WTC11 (cell line): ENCODE measurements around the gene NDUFS6. TPM values are rescaled to one million over a fixed set of nuclear protein-coding genes. Genes with fewer than 3 reads are reported as not detected.

ENCODE experiments used
- ATAC-seq: fragments of 200-7000 bp; cut with Tn5 transposase; 2 replicates; pipeline ENCODE4 v1.10.0; 2021; ENCODE audit warnings: mild to moderate bottlenecking, moderate library complexity
- CTCF ChIA-PET: fragments of 300-600 bp; sonication (Branson Sonifier 250); formaldehyde crosslinking; loops from one replicate; lab custom pipeline; 2021; ENCODE audit warnings: antibody characterized with exemption; lab: Charles Lee
- POLR2A ChIA-PET: fragments of 350-600 bp; sonication (Branson Sonifier 250); formaldehyde crosslinking; loops from one replicate; lab custom pipeline; 2021; ENCODE audit warnings: antibody characterized with exemption; lab: Charles Lee
- DNase-seq: peaks from one replicate; pipeline ENCODE4 v3.0.0; 2021; ENCODE audit warnings: low spot score
- H3K27ac Mint-ChIP-seq: 2 replicates; pipeline ENCODE4 v1.8.0; 2021; ENCODE audit warnings: mixed read lengths
- H3K27me3 Mint-ChIP-seq: 2 replicates; pipeline ENCODE4 v1.8.0; 2021; ENCODE audit warnings: low read depth, mild to moderate bottlenecking, moderate library complexity, mixed read lengths
- H3K36me3 Mint-ChIP-seq: 2 replicates; pipeline ENCODE4 v1.8.0; 2021; ENCODE audit warnings: mixed read lengths
- H3K4me1 Mint-ChIP-seq: 2 replicates; pipeline ENCODE4 v1.8.0; 2022; ENCODE audit warnings: mixed read lengths
- H3K4me3 Mint-ChIP-seq: 2 replicates; pipeline ENCODE4 v1.8.0; 2021; ENCODE audit warnings: mild to moderate bottlenecking, moderate library complexity, mixed read lengths
- H3K9me3 Mint-ChIP-seq: 2 replicates; pipeline ENCODE4 v1.8.0; 2021; ENCODE audit warnings: mixed read lengths
- ATF6 ChIP-seq: sonication (generic); formaldehyde crosslinking; IDR thresholded peaks from 2 replicates; pipeline ENCODE4 v1.8.1; 2023; ENCODE audit warnings: mild to moderate bottlenecking, missing genetic modification reagents
- ESRRA ChIP-seq: sonication (generic); formaldehyde crosslinking; IDR thresholded peaks from 2 replicates; pipeline ENCODE4 v1.8.1; 2022; ENCODE audit warnings: mild to moderate bottlenecking, missing genetic modification reagents, borderline replicate concordance
- HMGA2 ChIP-seq: fragments of 250-450 bp; sonication (Bioruptor Pico); IDR thresholded peaks from 2 replicates; pipeline ENCODE4 v1.4.0; 2021; ENCODE audit warnings: mild to moderate bottlenecking, moderate library complexity
- JUN ChIP-seq: sonication (generic); formaldehyde crosslinking; IDR thresholded peaks from 2 replicates; pipeline ENCODE4 v1.8.0; 2023; ENCODE audit warnings: mild to moderate bottlenecking, missing genetic modification reagents
- NR2C2 ChIP-seq: sonication (generic); formaldehyde crosslinking; IDR thresholded peaks from 2 replicates; pipeline ENCODE4 v1.8.0; 2022; ENCODE audit warnings: mild to moderate bottlenecking, missing genetic modification reagents
- PREB ChIP-seq: sonication (generic); formaldehyde crosslinking; IDR thresholded peaks from 2 replicates; pipeline ENCODE4 v1.8.1; 2022; ENCODE audit warnings: mild to moderate bottlenecking, missing genetic modification reagents, moderate library complexity, borderline replicate concordance
- PRRX2 ChIP-seq: fragments of 250-450 bp; sonication (Bioruptor Pico); IDR thresholded peaks from 2 replicates; pipeline ENCODE4 v1.8.0; 2021; ENCODE audit warnings: mild to moderate bottlenecking
- RELA ChIP-seq: sonication (generic); formaldehyde crosslinking; IDR thresholded peaks from 2 replicates; pipeline ENCODE4 v1.8.1; 2022; ENCODE audit warnings: missing genetic modification reagents, mild to moderate bottlenecking, borderline replicate concordance
- RORB ChIP-seq: fragments of 250-450 bp; sonication (Bioruptor Pico); IDR thresholded peaks from 2 replicates; pipeline ENCODE4 v1.9.0; 2021; ENCODE audit warnings: mild to moderate bottlenecking
- SMAD3 ChIP-seq: sonication (generic); formaldehyde crosslinking; IDR thresholded peaks from 2 replicates; pipeline ENCODE4 v1.8.0; 2022; ENCODE audit warnings: missing genetic modification reagents, mild to moderate bottlenecking, borderline replicate concordance
- SMAD4 ChIP-seq: sonication (generic); formaldehyde crosslinking; IDR thresholded peaks from 2 replicates; pipeline ENCODE4 v1.8.0; 2022; ENCODE audit warnings: mild to moderate bottlenecking, missing genetic modification reagents
- SOX15 ChIP-seq: fragments of 250-450 bp; sonication (Bioruptor Pico); IDR thresholded peaks from 2 replicates; pipeline ENCODE4 v1.9.0; 2021; ENCODE audit warnings: mild to moderate bottlenecking
- TEAD4 ChIP-seq: sonication (generic); formaldehyde crosslinking; IDR thresholded peaks from 2 replicates; pipeline ENCODE4 v1.8.0; 2022; ENCODE audit warnings: mild to moderate bottlenecking, missing genetic modification reagents
- ZBTB43 ChIP-seq: sonication (generic); formaldehyde crosslinking; IDR thresholded peaks from 2 replicates; pipeline ENCODE4 v1.8.1; 2023; ENCODE audit warnings: mild to moderate bottlenecking, missing genetic modification reagents
- ZNF219 ChIP-seq: sonication (generic); formaldehyde crosslinking; IDR thresholded peaks from 2 replicates; pipeline ENCODE4 v1.8.0; 2023; ENCODE audit warnings: missing genetic modification reagents, mild to moderate bottlenecking, borderline replicate concordance
- ZNF512 ChIP-seq: sonication (generic); formaldehyde crosslinking; IDR thresholded peaks from 2 replicates; pipeline ENCODE4 v1.8.1; 2022; ENCODE audit warnings: missing genetic modification reagents, borderline replicate concordance
- ZNF532 ChIP-seq: fragments of 250-450 bp; sonication (Bioruptor Pico); IDR thresholded peaks from 2 replicates; pipeline ENCODE4 v1.9.0; 2021; ENCODE audit warnings: mild to moderate bottlenecking, borderline replicate concordance
- total RNA-seq: library from RNA; stranded (reverse); gene quantifications from 3 replicates; pipeline ENCODE4 v1.2.3, GENCODE V29; 2021
- TF ChIP-seq, protein P1 (sequence below): sonication (generic); formaldehyde crosslinking; IDR thresholded peaks from 2 replicates; pipeline ENCODE4 v1.8.0; 2023; ENCODE audit warnings: missing genetic modification reagents
- TF ChIP-seq, protein P2 (sequence below): sonication (generic); formaldehyde crosslinking; conservative IDR thresholded peaks from 2 replicates; pipeline ENCODE4 v1.8.1; 2022; ENCODE audit warnings: mild to moderate bottlenecking, missing genetic modification reagents
- TF ChIP-seq, protein P3 (sequence below): sonication (generic); formaldehyde crosslinking; IDR thresholded peaks from 2 replicates; pipeline ENCODE4 v1.8.0; 2022; ENCODE audit warnings: missing genetic modification reagents

Gene NDUFS6
- total RNA-seq, 1 experiment from 2014 or later, result 84.3 TPM

GRCh38 chr5:1857256-1857600 is 56.0 kb downstream of the NDUFS6 start:
- Mint-ChIP-seq H3K9me3 (no peaks in the 10 kb centered on the region), H3K4me1 (0 out of 2 replicates have a peak, but pooled peaks cover 3% of the 10 kb centered on the region), H3K4me3 (no peak overlapping the region), H3K27me3 (peaks cover 20% of the 10 kb centered on the region), H3K36me3 (no peaks in the 10 kb centered on the region), H3K27ac (no peak overlapping the region)
- TF ChIP-seq, protein P1, sequence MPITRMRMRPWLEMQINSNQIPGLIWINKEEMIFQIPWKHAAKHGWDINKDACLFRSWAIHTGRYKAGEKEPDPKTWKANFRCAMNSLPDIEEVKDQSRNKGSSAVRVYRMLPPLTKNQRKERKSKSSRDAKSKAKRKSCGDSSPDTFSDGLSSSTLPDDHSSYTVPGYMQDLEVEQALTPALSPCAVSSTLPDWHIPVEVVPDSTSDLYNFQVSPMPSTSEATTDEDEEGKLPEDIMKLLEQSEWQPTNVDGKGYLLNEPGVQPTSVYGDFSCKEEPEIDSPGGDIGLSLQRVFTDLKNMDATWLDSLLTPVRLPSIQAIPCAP, result no peak
- TF ChIP-seq ZNF512 (CRISPR knock-in tag) (no peak), NR2C2 (CRISPR knock-in tag) (no peak), SMAD3 (CRISPR knock-in tag) (no peak), ZNF532 (CRISPR knock-in tag) (no peak), PRRX2 (no peak), RELA (CRISPR knock-in tag) (no peak), SOX15 (CRISPR knock-in tag) (no peak), PREB (CRISPR knock-in tag) (no peak), RORB (CRISPR knock-in tag) (no peak), JUN (CRISPR knock-in tag) (no peak), SMAD4 (no peak)
- TF ChIP-seq, protein P2, sequence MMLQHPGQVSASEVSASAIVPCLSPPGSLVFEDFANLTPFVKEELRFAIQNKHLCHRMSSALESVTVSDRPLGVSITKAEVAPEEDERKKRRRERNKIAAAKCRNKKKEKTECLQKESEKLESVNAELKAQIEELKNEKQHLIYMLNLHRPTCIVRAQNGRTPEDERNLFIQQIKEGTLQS (CRISPR knock-in tag), result no peak
- TF ChIP-seq, protein P3, sequence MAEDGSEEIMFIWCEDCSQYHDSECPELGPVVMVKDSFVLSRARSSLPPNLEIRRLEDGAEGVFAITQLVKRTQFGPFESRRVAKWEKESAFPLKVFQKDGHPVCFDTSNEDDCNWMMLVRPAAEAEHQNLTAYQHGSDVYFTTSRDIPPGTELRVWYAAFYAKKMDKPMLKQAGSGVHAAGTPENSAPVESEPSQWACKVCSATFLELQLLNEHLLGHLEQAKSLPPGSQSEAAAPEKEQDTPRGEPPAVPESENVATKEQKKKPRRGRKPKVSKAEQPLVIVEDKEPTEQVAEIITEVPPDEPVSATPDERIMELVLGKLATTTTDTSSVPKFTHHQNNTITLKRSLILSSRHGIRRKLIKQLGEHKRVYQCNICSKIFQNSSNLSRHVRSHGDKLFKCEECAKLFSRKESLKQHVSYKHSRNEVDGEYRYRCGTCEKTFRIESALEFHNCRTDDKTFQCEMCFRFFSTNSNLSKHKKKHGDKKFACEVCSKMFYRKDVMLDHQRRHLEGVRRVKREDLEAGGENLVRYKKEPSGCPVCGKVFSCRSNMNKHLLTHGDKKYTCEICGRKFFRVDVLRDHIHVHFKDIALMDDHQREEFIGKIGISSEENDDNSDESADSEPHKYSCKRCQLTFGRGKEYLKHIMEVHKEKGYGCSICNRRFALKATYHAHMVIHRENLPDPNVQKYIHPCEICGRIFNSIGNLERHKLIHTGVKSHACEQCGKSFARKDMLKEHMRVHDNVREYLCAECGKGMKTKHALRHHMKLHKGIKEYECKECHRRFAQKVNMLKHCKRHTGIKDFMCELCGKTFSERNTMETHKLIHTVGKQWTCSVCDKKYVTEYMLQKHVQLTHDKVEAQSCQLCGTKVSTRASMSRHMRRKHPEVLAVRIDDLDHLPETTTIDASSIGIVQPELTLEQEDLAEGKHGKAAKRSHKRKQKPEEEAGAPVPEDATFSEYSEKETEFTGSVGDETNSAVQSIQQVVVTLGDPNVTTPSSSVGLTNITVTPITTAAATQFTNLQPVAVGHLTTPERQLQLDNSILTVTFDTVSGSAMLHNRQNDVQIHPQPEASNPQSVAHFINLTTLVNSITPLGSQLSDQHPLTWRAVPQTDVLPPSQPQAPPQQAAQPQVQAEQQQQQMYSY, result no peak
- DNase-seq, result no peak
- no peak for ATAC-seq
- POLR2A ChIA-PET, result no interaction called here
- CTCF ChIA-PET, result no interaction called here

DNA sequence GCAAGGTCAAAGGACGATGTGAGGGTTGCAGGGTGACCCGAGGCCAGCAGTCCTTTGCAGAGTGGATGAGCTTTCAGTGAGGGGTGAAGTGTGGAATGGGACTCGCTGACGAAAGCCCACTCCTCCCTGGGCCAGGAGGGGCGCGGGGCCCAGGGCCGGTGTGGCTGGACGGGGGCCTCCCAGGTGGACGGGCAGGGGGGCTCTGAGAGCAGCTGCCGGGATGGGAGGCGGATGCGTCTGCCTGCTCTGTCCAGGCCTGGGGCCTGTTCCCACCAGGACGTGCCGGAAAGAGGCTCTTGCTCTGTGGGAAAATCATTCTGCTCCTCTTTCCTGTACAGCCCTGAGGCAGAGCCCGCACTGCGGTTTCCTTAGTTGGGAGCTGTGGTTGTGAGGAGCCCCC is 57.2 kb downstream of the NDUFS6 start:
- Mint-ChIP-seq H3K36me3 (no peaks in the 10 kb centered on the region), H3K9me3 (no peaks in the 10 kb centered on the region), H3K4me3 (no peak overlapping the region), H3K4me1 (0 out of 2 replicates have a peak, but pooled peaks cover 3% of the 10 kb centered on the region), H3K27me3 (peaks cover 9% of the 10 kb centered on the region), H3K27ac (no peak overlapping the region)
- DNase-seq, result no peak
- ATAC-seq, result no peak
- CTCF ChIA-PET, result no interaction called here
- POLR2A ChIA-PET, result no interaction called here
- TF ChIP-seq ZNF219 (CRISPR knock-in tag) (no peak), PREB (CRISPR knock-in tag) (no peak), ATF6 (no peak), ESRRA (CRISPR knock-in tag) (no peak), TEAD4 (no peak), HMGA2 (CRISPR knock-in tag) (no peak), ZBTB43 (CRISPR knock-in tag) (no peak)
